A673 (cell line): ENCODE data around the gene AJAP1. TPM values are rescaled to one million over a fixed set of nuclear protein-coding genes. Genes with fewer than 3 reads are reported as not detected.

Experiments used
- BruUV-seq: library from RNA; stranded (reverse); fragments of 400-500 nt; replicated peaks from 2 replicates; lab custom pipeline; 2021; lab: Mats Ljungman, UMichigan
- CTCF ChIA-PET: fragments of 300-600 bp; sonication (Branson Sonifier 250); formaldehyde crosslinking; loops from one replicate; lab custom pipeline; 2022; ENCODE audit warnings: antibody characterized with exemption; lab: Charles Lee
- POLR2A ChIA-PET: fragments of 300-600 bp; sonication (Branson Sonifier 250); formaldehyde crosslinking; loops from one replicate; lab custom pipeline; 2022; ENCODE audit warnings: antibody characterized with exemption; ENCODE audit not compliant: low non-redundant PET; lab: Charles Lee
- DNase-seq: peaks from one replicate; pipeline ENCODE4 v3.0.0-alpha.2; 2015; ENCODE audit warnings: low spot score
- H3K27ac ChIP-seq: fragments of 200-600 bp; sonication (generic); 2 replicates; pipeline ENCODE4 v1.5.1; 2016; ENCODE audit warnings: mixed run types, low read depth, mild to moderate bottlenecking, mixed read lengths, antibody characterized with exemption, low read length; ENCODE audit not compliant: poor library complexity, severe bottlenecking
- H3K27me3 ChIP-seq: fragments of 200-600 bp; sonication (generic); replicated peaks from 2 replicates; pipeline ENCODE4 v1.6.1; 2017; ENCODE audit warnings: mixed run types, low read depth, mild to moderate bottlenecking, mixed read lengths, antibody characterized with exemption, low read length; ENCODE audit not compliant: insufficient read depth, poor library complexity
- H3K36me3 ChIP-seq: fragments of 200-600 bp; sonication (generic); 2 replicates; pipeline ENCODE4 v1.6.1; 2016; ENCODE audit warnings: mixed run types, mild to moderate bottlenecking, mixed read lengths, antibody characterized with exemption, low read length; ENCODE audit not compliant: insufficient read depth, poor library complexity, severe bottlenecking
- H3K4me1 ChIP-seq: fragments of 200-600 bp; sonication (generic); 2 replicates; pipeline ENCODE4 v1.6.1; 2017; ENCODE audit warnings: mixed run types, mild to moderate bottlenecking, mixed read lengths, antibody characterized with exemption, low read length; ENCODE audit not compliant: insufficient read depth, poor library complexity, severe bottlenecking
- H3K4me3 ChIP-seq: fragments of 200-600 bp; sonication (generic); 2 replicates; pipeline ENCODE4 v1.5.1; 2016; ENCODE audit warnings: low read depth, mixed run types, mild to moderate bottlenecking, mixed read lengths, low read length; ENCODE audit not compliant: poor library complexity, severe bottlenecking
- H3K9me3 ChIP-seq: fragments of 200-600 bp; sonication (generic); 2 replicates; pipeline ENCODE4 v1.6.1; 2016; ENCODE audit warnings: mixed run types, low read depth, mild to moderate bottlenecking, mixed read lengths, antibody characterized with exemption, low read length; ENCODE audit not compliant: poor library complexity, severe bottlenecking
- CTCF ChIP-seq: fragments of 300-800, 200-600 bp; sonication (generic); conservative IDR thresholded peaks from 2 replicates; pipeline ENCODE4 v1.5.1; 2017; ENCODE audit warnings: low read depth, mild to moderate bottlenecking, antibody characterized with exemption, low read length, moderate library complexity, mixed read lengths
- EZH2 ChIP-seq: fragments of 200-600 bp; sonication (generic); IDR thresholded peaks from 2 replicates; pipeline ENCODE4 v1.6.1; 2017; ENCODE audit warnings: borderline replicate concordance, low read depth, mild to moderate bottlenecking, mixed read lengths, antibody characterized with exemption, low read length; ENCODE audit not compliant: poor library complexity, severe bottlenecking
- intact Hi-C: fragments of 100-400 bp; cut with micrococcal nuclease; formaldehyde crosslinking; loops from one replicate; pipeline ENCODE4 v1.10.0; 2022; ENCODE audit not compliant: unreplicated experiment
- total RNA-seq: library from RNA; stranded (reverse); gene quantifications from 2 replicates; pipeline ENCODE4 v1.2.3, GENCODE V29; 2021

The AJAP1 gene
- total RNA-seq, 1 experiment from 2014 or later = not detected

- H3K9me3 ChIP-seq = peaks cover 3% of the 10 kb centered on the region
- CTCF ChIA-PET = no interaction called here
- no peak for DNase-seq
- H3K27ac ChIP-seq = no peak overlapping the region
- POLR2A ChIA-PET = no interaction called here
- no peak for TF ChIP-seq CTCF
- TF ChIP-seq EZH2 = no peak
- intact Hi-C loops = no loop called here
- BruUV-seq = no TSS peak
- H3K36me3 ChIP-seq = no peaks in the 10 kb centered on the region
- H3K4me1 ChIP-seq = no peaks in the 10 kb centered on the region
- H3K27me3 ChIP-seq = no peaks in the 10 kb centered on the region
- H3K4me3 ChIP-seq = no peak overlapping the region
These were observed 54.6 kb downstream of the AJAP1 start for GRCh38 chr1:4708840-4709507.

- Histone ChIP-seq H3K27me3 (no peaks in the 10 kb centered on the region), H3K9me3 (peaks cover 3% of the 10 kb centered on the region), H3K4me1 (no peaks in the 10 kb centered on the region), H3K36me3 (no peaks in the 10 kb centered on the region), H3K27ac (no peak overlapping the region), H3K4me3 (no peak overlapping the region)
- BruUV-seq = no TSS peak
- intact Hi-C loops = no loop called here
- TF ChIP-seq EZH2 (no peak), CTCF (no peak)
- ChIA-PET CTCF (no interaction called here), POLR2A (no interaction called here)
- no peak for DNase-seq
These were observed 55.2 kb downstream of the AJAP1 start for GRCh38 chr1:4709641-4710040.

- no TSS peak for BruUV-seq
- intact Hi-C loops = no loop called here
- Histone ChIP-seq H3K9me3 (peaks cover 3% of the 10 kb centered on the region), H3K27ac (no peak overlapping the region), H3K36me3 (no peaks in the 10 kb centered on the region), H3K27me3 (no peaks in the 10 kb centered on the region), H3K4me3 (no peak overlapping the region), H3K4me1 (no peaks in the 10 kb centered on the region)
- DNase-seq = no peak
- ChIA-PET POLR2A (no interaction called here), CTCF (no interaction called here)
- TF ChIP-seq EZH2 = no peak
- no peak for TF ChIP-seq CTCF
These were observed 56.4 kb downstream of the AJAP1 start for GRCh38 chr1:4710592-4711415.
